OCI-LY1 (cell line): ENCODE results near the gene ZG16B.

ENCODE experiments used
- H2AFZ ChIP-seq: fragments of 200-600 bp; sonication (generic), shearing (Covaris generic); 2 replicates; pipeline ENCODE4 v1.6.0; 2014; ENCODE audit warnings: antibody characterized with exemption, mild to moderate bottlenecking, low read length
- H3F3A ChIP-seq: fragments of 200-600 bp; sonication (generic), shearing (Covaris generic); 2 replicates; pipeline ENCODE4 v1.6.0; 2014; ENCODE audit warnings: mild to moderate bottlenecking, antibody characterized with exemption, low read length, moderate library complexity; ENCODE audit not compliant: insufficient read depth
- H3K27ac ChIP-seq: fragments of 200-600 bp; sonication (generic); 2 replicates; pipeline ENCODE4 v1.5.1; 2014; ENCODE audit warnings: low read length, mixed run types, mild to moderate bottlenecking, low read depth; ENCODE audit not compliant: poor library complexity, severe bottlenecking
- H3K27me3 ChIP-seq: fragments of 200-600 bp; sonication (generic); 2 replicates; pipeline ENCODE4 v1.6.0; 2014; ENCODE audit warnings: antibody characterized with exemption, mild to moderate bottlenecking, low read length, moderate library complexity; ENCODE audit not compliant: insufficient read depth
- H3K36me3 ChIP-seq: fragments of 200-600 bp; sonication (generic); 2 replicates; pipeline ENCODE4 v1.6.1; 2014; ENCODE audit warnings: mild to moderate bottlenecking, antibody characterized with exemption, low read length, moderate library complexity, mixed read lengths; ENCODE audit not compliant: insufficient read depth
- H3K4me1 ChIP-seq: fragments of 200-600 bp; sonication (generic); 2 replicates; pipeline ENCODE4 v1.5.1; 2014; ENCODE audit warnings: mild to moderate bottlenecking, low read length, moderate library complexity; ENCODE audit not compliant: insufficient read depth, severe bottlenecking
- H3K4me2 ChIP-seq: fragments of 200-600 bp; sonication (generic), shearing (Covaris generic); 2 replicates; pipeline ENCODE4 v1.6.1; 2014; ENCODE audit warnings: low read length
- H3K4me3 ChIP-seq: fragments of 200-600 bp; sonication (generic); 2 replicates; pipeline ENCODE4 v1.5.1; 2014; ENCODE audit warnings: low read length, low read depth, mild to moderate bottlenecking, mixed read lengths; ENCODE audit not compliant: poor library complexity, severe bottlenecking
- H3K79me2 ChIP-seq: fragments of 200-600 bp; shearing (Covaris generic); 2 replicates; pipeline ENCODE4 v1.6.1; 2016; ENCODE audit warnings: mixed run types, low read length, mixed read lengths; ENCODE audit not compliant: insufficient read depth
- H3K9ac ChIP-seq: fragments of 200-600 bp; sonication (generic), shearing (Covaris generic); 2 replicates; pipeline ENCODE4 v1.6.1; 2014; ENCODE audit warnings: mild to moderate bottlenecking, low read length, mixed read lengths
- H3K9me2 ChIP-seq: fragments of 200-600 bp; sonication (generic), shearing (Covaris generic); 2 replicates; pipeline ENCODE4 v1.6.1; 2014; ENCODE audit warnings: low read depth, mild to moderate bottlenecking, low read length, mixed read lengths
- H3K9me3 ChIP-seq: fragments of 200-600 bp; shearing (Covaris generic); 2 replicates; pipeline ENCODE4 v1.6.1; 2014; ENCODE audit warnings: low read length, mixed read lengths
- H4K20me1 ChIP-seq: fragments of 200-600 bp; sonication (generic), shearing (Covaris generic); 2 replicates; pipeline ENCODE4 v1.6.0; 2016; ENCODE audit warnings: mild to moderate bottlenecking, low read length; ENCODE audit not compliant: insufficient read depth
- EZH2 ChIP-seq: fragments of 200-600 bp; sonication (generic), shearing (Covaris generic); IDR thresholded peaks from 2 replicates; pipeline ENCODE4 v1.8.0; 2017; ENCODE audit warnings: borderline replicate concordance, mixed run types, mild to moderate bottlenecking, antibody characterized with exemption, low read length, moderate library complexity, mixed read lengths
- TF ChIP-seq, protein P1 (sequence below): fragments of 200-600 bp; sonication (generic), shearing (Covaris generic); IDR thresholded peaks from 2 replicates; pipeline ENCODE4 v1.5.1; 2017; ENCODE audit warnings: mild to moderate bottlenecking, antibody characterized with exemption, low read length, moderate library complexity, mixed read lengths

The ZG16B gene

DNA sequence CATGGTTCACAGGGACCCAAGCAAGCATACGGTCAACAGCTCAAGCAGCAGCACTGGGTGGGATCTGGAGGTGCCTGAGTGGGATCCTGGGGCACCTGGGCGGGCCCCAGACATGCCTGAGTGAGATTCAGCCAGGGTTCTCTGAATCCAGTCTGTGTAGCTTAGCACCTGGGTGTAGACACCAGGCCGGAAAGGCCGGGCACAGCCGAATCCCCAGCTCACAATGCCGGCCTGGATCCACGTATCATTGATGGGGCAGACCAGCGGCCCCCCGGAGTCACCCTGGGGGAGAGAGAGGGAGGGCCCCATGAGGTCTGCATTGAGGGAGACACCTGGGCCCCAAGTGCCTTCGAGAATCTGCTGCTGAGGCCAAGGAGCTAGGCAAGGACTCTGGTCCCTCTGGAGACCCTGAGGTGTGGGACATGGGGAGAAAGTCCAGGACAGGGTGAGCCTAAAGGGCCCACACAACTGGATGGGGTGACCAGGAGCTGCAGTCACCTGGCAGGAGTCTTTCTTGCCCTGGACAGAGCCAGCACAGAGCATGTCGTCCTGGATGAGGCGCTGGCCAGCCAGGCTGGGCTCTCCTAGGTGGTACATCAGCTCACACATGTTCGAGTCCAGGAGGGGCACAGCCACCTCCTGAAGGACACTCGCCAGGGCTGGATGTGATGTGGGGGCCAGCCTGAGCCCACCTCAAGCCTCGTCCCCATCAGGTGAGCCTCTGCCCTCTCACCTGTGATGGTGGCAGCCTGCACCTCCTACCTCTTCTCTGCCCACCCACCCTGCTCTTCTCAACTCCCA lies 9.7 kb downstream of the ZG16B start:
- H3K4me3 ChIP-seq: no peak overlapping the region
- H3K4me1 ChIP-seq: peaks cover 3% of the 10 kb centered on the region
- TF ChIP-seq, protein P1, sequence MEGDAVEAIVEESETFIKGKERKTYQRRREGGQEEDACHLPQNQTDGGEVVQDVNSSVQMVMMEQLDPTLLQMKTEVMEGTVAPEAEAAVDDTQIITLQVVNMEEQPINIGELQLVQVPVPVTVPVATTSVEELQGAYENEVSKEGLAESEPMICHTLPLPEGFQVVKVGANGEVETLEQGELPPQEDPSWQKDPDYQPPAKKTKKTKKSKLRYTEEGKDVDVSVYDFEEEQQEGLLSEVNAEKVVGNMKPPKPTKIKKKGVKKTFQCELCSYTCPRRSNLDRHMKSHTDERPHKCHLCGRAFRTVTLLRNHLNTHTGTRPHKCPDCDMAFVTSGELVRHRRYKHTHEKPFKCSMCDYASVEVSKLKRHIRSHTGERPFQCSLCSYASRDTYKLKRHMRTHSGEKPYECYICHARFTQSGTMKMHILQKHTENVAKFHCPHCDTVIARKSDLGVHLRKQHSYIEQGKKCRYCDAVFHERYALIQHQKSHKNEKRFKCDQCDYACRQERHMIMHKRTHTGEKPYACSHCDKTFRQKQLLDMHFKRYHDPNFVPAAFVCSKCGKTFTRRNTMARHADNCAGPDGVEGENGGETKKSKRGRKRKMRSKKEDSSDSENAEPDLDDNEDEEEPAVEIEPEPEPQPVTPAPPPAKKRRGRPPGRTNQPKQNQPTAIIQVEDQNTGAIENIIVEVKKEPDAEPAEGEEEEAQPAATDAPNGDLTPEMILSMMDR: no peak
- no peak for TF ChIP-seq EZH2
- no peaks in the 10 kb centered on the region for H3K9me2 ChIP-seq
- no peaks in the 10 kb centered on the region for H3K9me3 ChIP-seq
- H3F3A ChIP-seq: no peaks in the 10 kb centered on the region
- no peaks in the 10 kb centered on the region for H3K79me2 ChIP-seq
- no peaks in the 10 kb centered on the region for H4K20me1 ChIP-seq
- no peaks in the 10 kb centered on the region for H3K36me3 ChIP-seq
- H2AFZ ChIP-seq: no peak overlapping the region
- H3K27me3 ChIP-seq: 0 out of 2 replicates have a peak, but pooled peaks cover 5% of the 10 kb centered on the region
- no peak overlapping the region for H3K9ac ChIP-seq
- H3K27ac ChIP-seq: no peak overlapping the region
- H3K4me2 ChIP-seq: no peak overlapping the region

DNA sequence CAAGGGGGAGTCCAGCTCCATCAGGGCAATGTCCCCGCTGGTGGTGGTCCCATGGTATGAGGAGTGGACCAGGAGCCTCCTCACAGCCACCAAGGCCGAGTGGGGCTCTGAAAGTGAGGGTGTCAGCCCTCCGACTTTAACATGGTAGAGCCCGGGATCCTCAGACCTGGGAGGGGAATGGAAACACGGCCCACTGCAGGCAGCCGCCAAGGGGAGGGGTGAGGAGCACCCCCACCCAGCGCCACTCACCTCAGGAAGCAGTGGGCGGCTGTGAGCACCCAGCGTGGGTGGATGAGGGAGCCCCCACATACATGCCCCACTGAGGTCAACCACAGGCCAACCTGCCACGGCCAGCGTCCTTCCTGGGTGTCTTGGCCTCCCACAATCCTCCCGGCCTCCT lies 10.8 kb downstream of the ZG16B start:
- no peaks in the 10 kb centered on the region for H3F3A ChIP-seq
- no peaks in the 10 kb centered on the region for H4K20me1 ChIP-seq
- TF ChIP-seq EZH2: no peak
- TF ChIP-seq, protein P1: no peak
- no peak overlapping the region for H3K9ac ChIP-seq
- H3K27me3 ChIP-seq: 0 out of 2 replicates have a peak, but pooled peaks cover 5% of the 10 kb centered on the region
- no peaks in the 10 kb centered on the region for H3K9me2 ChIP-seq
- no peaks in the 10 kb centered on the region for H3K79me2 ChIP-seq
- H3K36me3 ChIP-seq: no peaks in the 10 kb centered on the region
- peaks cover 7% of the 10 kb centered on the region for H3K4me1 ChIP-seq
- no peak overlapping the region for H3K4me2 ChIP-seq
- H3K4me3 ChIP-seq: no peak overlapping the region
- no peaks in the 10 kb centered on the region for H3K9me3 ChIP-seq
- no peak overlapping the region for H2AFZ ChIP-seq
- no peak overlapping the region for H3K27ac ChIP-seq

DNA sequence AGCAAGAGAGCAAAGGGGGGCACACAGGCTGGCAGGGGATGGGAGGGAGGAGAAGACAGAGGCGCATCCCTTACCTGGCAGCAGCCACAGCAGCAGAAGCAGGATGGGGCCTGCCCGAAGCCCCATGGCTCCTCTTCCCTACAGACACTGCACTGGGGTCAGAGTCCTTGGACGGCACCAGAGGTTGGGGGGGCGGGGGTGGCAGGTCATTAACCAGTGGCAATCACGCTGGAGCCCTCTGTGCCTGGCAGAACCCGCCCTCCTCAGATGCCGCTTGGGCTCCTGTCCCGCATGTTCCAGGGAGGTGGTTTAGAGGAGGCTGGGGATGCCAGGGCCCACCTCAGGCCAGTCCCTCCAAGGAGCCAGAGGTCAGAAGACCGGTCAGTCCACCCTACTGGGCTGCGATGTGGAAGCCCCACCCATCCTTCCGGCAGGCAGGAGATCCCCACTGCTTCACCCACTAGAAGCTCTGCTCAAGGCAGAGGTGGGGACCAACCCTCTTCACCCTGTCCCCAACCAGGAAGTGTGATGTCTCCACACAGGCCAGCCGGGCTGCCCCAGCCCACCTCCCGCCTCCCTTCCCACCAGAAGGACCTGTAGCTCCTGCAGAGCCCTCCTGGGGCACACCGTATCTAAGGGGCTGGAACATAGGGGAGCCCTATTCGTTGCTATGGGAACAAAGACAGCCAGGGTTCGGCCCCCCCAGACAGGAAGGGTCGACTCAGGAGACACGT lies 11.7 kb downstream of the ZG16B start:
- Histone ChIP-seq H3K4me3 (no peak overlapping the region), H2AFZ (no peak overlapping the region), H3K4me2 (no peak overlapping the region)

More for the DNA sequence above, 11.7 kb downstream of the ZG16B start:
- no peaks in the 10 kb centered on the region for H4K20me1 ChIP-seq
- H3K9me2 ChIP-seq: no peaks in the 10 kb centered on the region
- TF ChIP-seq EZH2: no peak
- H3K4me1 ChIP-seq: peaks cover 7% of the 10 kb centered on the region
- H3F3A ChIP-seq: no peaks in the 10 kb centered on the region
- H3K27ac ChIP-seq: no peak overlapping the region
- H3K36me3 ChIP-seq: no peaks in the 10 kb centered on the region
- no peaks in the 10 kb centered on the region for H3K79me2 ChIP-seq
- no peaks in the 10 kb centered on the region for H3K9me3 ChIP-seq
- 0 out of 2 replicates have a peak, but pooled peaks cover 5% of the 10 kb centered on the region for H3K27me3 ChIP-seq
- no peak overlapping the region for H3K9ac ChIP-seq
